Activated naive CD4-positive, alpha-beta T cell treated with anti-CD3 and anti-CD28 coated beads for 36 hours (primary cell): ENCODE results near the gene LIMA1. TPM values are rescaled to one million over a fixed set of nuclear protein-coding genes. Genes with fewer than 3 reads are reported as not detected.

Experiments used
- CTCF ChIA-PET: fragments of 350-600 bp; sonication (Branson Sonifier 250); formaldehyde crosslinking; loops from one replicate; lab custom pipeline; 2021; ENCODE audit warnings: antibody characterized with exemption; lab: Charles Lee
- DNase-seq: peaks from one replicate; pipeline ENCODE4 v3.0.0-alpha.2; 2020
- H3K27ac Mint-ChIP-seq: one replicate; pipeline ENCODE4 v1.8.0; 2021; ENCODE audit warnings: mild to moderate bottlenecking, mixed read lengths
- H3K27me3 Mint-ChIP-seq: one replicate; pipeline ENCODE4 v1.8.0; 2021; ENCODE audit warnings: low read depth, mixed read lengths
- H3K36me3 Mint-ChIP-seq: one replicate; pipeline ENCODE4 v1.8.0; 2021; ENCODE audit warnings: low read depth, mixed read lengths
- H3K4me1 Mint-ChIP-seq: one replicate; pipeline ENCODE4 v1.8.0; 2021; ENCODE audit warnings: low read depth, mixed read lengths
- H3K4me3 Mint-ChIP-seq: one replicate; pipeline ENCODE4 v1.8.0; 2021; ENCODE audit warnings: mild to moderate bottlenecking, moderate library complexity, mixed read lengths
- H3K9me3 Mint-ChIP-seq: one replicate; pipeline ENCODE4 v1.8.0; 2021; ENCODE audit warnings: mixed read lengths
- intact Hi-C: fragments of 100-400 bp; cut with micrococcal nuclease; formaldehyde crosslinking; loops from one replicate; pipeline ENCODE4 v1.15.1; 2023
- total RNA-seq, 2 experiments: library from RNA; stranded (reverse); gene quantifications; one replicate each; pipeline ENCODE4 v1.2.3, GENCODE V29; 2021

The LIMA1 gene
- total RNA-seq, 2 experiments from 2014 or later: 15.9 to 16.5 TPM

DNA sequence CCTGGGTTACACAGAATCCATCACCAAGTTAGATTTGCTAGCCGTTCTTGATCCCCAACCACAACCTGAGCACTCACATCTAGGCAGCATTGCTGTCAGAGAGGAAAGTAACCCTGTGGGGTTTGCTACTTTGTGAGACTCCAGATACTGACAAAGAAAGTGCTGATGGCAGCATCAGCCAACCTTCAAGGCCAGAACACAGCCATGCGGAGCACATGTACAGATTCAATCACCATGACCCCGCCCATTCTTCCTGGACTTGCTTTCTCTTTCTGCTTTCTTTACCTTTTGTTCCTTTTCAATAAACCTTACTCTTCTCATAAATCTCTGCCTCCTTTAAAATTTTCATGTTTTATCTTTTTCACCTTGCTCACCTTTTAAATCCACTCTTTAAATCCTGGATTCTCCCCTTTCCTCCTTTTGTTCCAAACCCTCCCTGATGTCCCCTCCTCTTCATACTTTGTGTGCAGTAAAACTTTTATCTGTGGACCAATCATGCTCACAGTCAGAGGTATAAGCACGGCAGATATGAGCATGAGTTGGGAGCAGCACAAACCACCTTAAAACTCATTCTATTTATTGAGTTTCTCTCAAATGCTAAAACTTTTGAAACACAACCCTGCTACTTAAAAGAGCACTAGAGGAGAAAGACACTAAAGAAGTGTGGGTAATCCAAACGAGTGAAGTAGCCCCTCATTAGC is 94.3 kb downstream of the LIMA1 start:
- H3K27me3 Mint-ChIP-seq: no peaks in the 10 kb centered on the region
- peak; percentile 43 for DNase-seq
- H3K27ac Mint-ChIP-seq: peak overlapping the region; percentile 37
- H3K9me3 Mint-ChIP-seq: no peaks in the 10 kb centered on the region
- H3K4me1 Mint-ChIP-seq: peaks cover 29% of the 10 kb centered on the region
- CTCF ChIA-PET: interaction anchor here (0.6 to 2.0 kb wide), 3 partner anchors 8 to 80 kb away, joined by 3 to 13 read pairs (median 5); no protein-coding TSS in a partner anchor
- intact Hi-C loops: no loop called here
- peaks cover 5% of the 10 kb centered on the region for H3K36me3 Mint-ChIP-seq
- H3K4me3 Mint-ChIP-seq: peak overlapping the region; percentile 34

DNA sequence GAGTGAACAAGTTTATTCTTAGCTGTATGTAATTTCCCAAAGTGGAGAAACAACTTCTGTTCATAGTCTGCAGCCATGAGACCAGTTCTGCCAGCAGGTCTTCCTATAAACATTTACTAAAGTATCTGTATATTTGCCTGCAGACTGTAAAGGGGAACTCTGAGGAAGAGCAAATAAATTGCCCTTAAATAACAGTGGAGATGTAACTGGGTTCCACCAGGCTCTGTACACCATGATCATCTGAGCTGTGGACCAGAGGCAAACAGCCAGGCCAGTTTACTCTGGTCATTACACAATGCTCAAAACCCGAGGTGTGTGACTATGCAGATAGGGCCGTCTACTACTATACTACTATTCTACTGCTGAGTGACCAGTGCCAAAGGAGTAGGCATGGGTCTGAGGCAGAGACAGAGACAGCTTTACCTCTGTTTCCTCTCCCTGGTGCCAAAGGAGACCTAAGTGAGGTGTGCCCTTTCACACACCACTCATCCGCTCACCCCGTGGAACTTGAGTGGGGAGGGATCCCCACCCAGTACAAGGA is 95.0 kb downstream of the LIMA1 start:
- H3K9me3 Mint-ChIP-seq: no peaks in the 10 kb centered on the region
- H3K27me3 Mint-ChIP-seq: no peaks in the 10 kb centered on the region
- no peak overlapping the region for H3K27ac Mint-ChIP-seq
- intact Hi-C loops: no loop called here
- CTCF ChIA-PET: interaction anchor here (0.6 to 3.2 kb wide), 5 partner anchors 12 to 127 kb away, joined by 3 to 12 read pairs (median 7); partner anchors contain the start of gene COX14
- DNase-seq: no peak
- H3K36me3 Mint-ChIP-seq: peaks cover 5% of the 10 kb centered on the region
- H3K4me1 Mint-ChIP-seq: peaks cover 29% of the 10 kb centered on the region
- H3K4me3 Mint-ChIP-seq: no peak overlapping the region

GRCh38 chr12:50187084-50187900 is 96.0 kb downstream of the LIMA1 start:
- intact Hi-C loops: no loop called here
- Mint-ChIP-seq H3K36me3 (peaks cover 5% of the 10 kb centered on the region), H3K4me1 (peaks cover 29% of the 10 kb centered on the region), H3K4me3 (no peak overlapping the region), H3K27me3 (no peaks in the 10 kb centered on the region), H3K27ac (peak overlapping the region; percentile 61), H3K9me3 (no peaks in the 10 kb centered on the region)
- peak; percentile 45 for DNase-seq
- CTCF ChIA-PET: interaction anchor here (0.6 to 3.2 kb wide), 7 partner anchors 11 to 128 kb away, joined by 3 to 12 read pairs (median 5); partner anchors contain the start of genes CERS5 and COX14

- Mint-ChIP-seq H3K4me3 (no peak overlapping the region), H3K27me3 (no peaks in the 10 kb centered on the region), H3K9me3 (no peaks in the 10 kb centered on the region), H3K4me1 (peaks cover 29% of the 10 kb centered on the region), H3K36me3 (peaks cover 5% of the 10 kb centered on the region), H3K27ac (peak overlapping the region; percentile 61)
- CTCF ChIA-PET: interaction anchor here (0.6 to 3.2 kb wide), 5 partner anchors 11 to 75 kb away, joined by 3 to 12 read pairs (median 5); partner anchors contain the start of genes CERS5 and COX14
- intact Hi-C loops: no loop called here
- DNase-seq: no peak
These were observed 96.6 kb downstream of the LIMA1 start for GRCh38 chr12:50186681-50187080.

DNA sequence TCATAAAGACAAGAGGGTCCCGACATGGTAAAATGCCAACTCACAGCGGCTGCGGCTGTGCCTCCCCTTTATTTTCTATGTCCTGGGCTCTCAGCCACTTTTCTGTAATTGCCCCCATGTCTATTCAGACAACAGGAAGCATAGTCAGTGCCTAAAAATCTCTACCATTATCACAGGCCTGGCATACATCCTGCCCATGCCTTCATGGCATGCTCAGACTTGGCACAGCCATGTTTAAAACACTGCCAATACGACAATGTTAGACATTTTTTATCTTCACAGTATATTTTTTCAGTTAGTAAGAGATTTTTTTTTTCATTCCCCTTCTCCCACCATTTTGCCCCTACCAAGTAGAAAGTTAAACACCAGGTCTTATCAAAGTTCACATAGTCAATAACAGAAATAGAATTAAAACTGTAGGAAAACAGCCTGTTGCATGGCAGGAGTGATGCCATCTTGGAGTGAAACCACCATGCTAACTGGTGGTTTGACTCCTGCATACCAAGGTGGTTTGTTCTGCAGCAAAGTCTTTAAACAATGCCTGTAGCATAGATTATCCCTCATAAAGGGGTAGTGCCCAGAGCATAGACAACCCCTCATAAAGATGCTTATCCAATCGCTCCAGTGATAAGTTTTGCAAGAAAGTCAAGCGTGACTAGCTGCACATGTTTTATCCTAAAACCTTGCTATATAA is 97.2 kb downstream of the LIMA1 start:
- H3K4me3 Mint-ChIP-seq: no peak overlapping the region
- H3K36me3 Mint-ChIP-seq: peaks cover 7% of the 10 kb centered on the region
- CTCF ChIA-PET: interaction anchor here (0.6 to 3.2 kb wide), 7 partner anchors 10 to 109 kb away, joined by 3 to 12 read pairs (median 5); partner anchors contain the start of genes CERS5 and COX14
- H3K27ac Mint-ChIP-seq: no peak overlapping the region
- intact Hi-C loops: no loop called here
- DNase-seq: no peak
- H3K9me3 Mint-ChIP-seq: no peaks in the 10 kb centered on the region
- H3K27me3 Mint-ChIP-seq: no peaks in the 10 kb centered on the region
- H3K4me1 Mint-ChIP-seq: peaks cover 29% of the 10 kb centered on the region

- no peak overlapping the region for H3K4me3 Mint-ChIP-seq
- intact Hi-C loops: no loop called here
- CTCF ChIA-PET: interaction anchor here (0.7 to 3.2 kb wide), 6 partner anchors 9 to 129 kb away, joined by 3 to 12 read pairs (median 4); partner anchors contain the start of gene COX14
These were observed 97.9 kb downstream of the LIMA1 start for GRCh38 chr12:50185301-50185895.

DNA sequence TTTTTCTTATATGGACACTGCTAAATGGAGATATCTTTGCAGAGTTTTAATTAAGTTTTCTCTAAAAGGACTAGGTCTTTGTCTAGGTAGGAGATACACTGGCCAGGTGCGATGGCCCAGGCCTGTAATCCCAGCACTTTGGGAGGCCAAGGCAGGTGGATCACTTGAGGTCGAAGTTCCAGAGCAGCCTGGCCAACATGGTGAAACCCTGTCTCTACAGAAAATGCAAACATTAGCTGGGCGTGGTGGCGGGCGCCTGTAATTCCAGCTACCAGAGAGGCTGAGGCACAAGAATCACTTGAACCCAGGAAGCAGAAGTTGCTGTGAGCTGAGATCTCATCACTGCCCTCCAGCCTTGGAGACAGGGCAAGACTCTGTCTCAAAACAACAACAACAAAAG is 99.1 kb downstream of the LIMA1 start:
- no peak overlapping the region for H3K4me3 Mint-ChIP-seq
- no peaks in the 10 kb centered on the region for H3K9me3 Mint-ChIP-seq
- peaks cover 7% of the 10 kb centered on the region for H3K36me3 Mint-ChIP-seq
- peaks cover 27% of the 10 kb centered on the region for H3K4me1 Mint-ChIP-seq
- H3K27me3 Mint-ChIP-seq: no peaks in the 10 kb centered on the region
- no peak overlapping the region for H3K27ac Mint-ChIP-seq
- intact Hi-C loops: no loop called here
- CTCF ChIA-PET: interaction anchor here (0.7 to 1.1 kb wide), 2 partner anchors 55 to 73 kb away, joined by 3 read pairs; partner anchors contain the start of gene COX14
- DNase-seq: no peak

More at GRCh38 chr12:50185301-50185895, 97.9 kb downstream of the LIMA1 start:
- no peak for DNase-seq
- Mint-ChIP-seq H3K27me3 (no peaks in the 10 kb centered on the region), H3K27ac (no peak overlapping the region), H3K9me3 (no peaks in the 10 kb centered on the region), H3K4me1 (peaks cover 29% of the 10 kb centered on the region), H3K36me3 (peaks cover 7% of the 10 kb centered on the region)

DNA sequence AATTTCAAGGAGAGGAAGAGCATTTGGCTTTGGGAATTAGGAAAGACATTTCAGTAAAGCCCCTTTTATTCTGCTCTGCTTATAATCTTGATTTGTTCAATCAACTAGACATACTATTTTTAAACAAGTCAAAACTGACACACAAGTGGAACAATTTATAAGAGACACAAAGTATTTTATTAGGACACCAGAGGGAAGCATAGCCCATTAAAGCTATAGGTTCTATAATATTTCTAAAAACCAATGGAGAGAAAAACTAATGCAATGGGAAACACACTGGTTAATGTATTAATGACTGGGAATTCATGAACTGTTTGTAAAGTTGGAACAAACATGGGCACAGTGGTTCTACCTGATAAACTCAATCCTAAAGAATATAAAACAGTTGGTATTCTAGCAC is 100.9 kb downstream of the LIMA1 start:
- DNase-seq: no peak
- H3K4me1 Mint-ChIP-seq: peaks cover 9% of the 10 kb centered on the region
- no peaks in the 10 kb centered on the region for H3K9me3 Mint-ChIP-seq
- no peak overlapping the region for H3K4me3 Mint-ChIP-seq
- no peak overlapping the region for H3K27ac Mint-ChIP-seq
- intact Hi-C loops: loop anchor here (1.0 kb wide), 1 partner anchor 132 kb away; no protein-coding TSS in a partner anchor
- H3K27me3 Mint-ChIP-seq: no peaks in the 10 kb centered on the region
- CTCF ChIA-PET: interaction anchor here (1.6 to 2.6 kb wide), 3 partner anchors 7 to 50 kb away, joined by 5 to 13 read pairs (median 5); no protein-coding TSS in a partner anchor
- peaks cover 2% of the 10 kb centered on the region for H3K36me3 Mint-ChIP-seq

GRCh38 chr12:50181691-50182090 is 101.6 kb downstream of the LIMA1 start:
- Mint-ChIP-seq H3K27me3 (no peaks in the 10 kb centered on the region), H3K9me3 (no peaks in the 10 kb centered on the region), H3K4me1 (peaks cover 3% of the 10 kb centered on the region), H3K27ac (no peak overlapping the region), H3K36me3 (peaks cover 2% of the 10 kb centered on the region), H3K4me3 (no peak overlapping the region)
- intact Hi-C loops: loop anchor here (1.0 kb wide), 1 partner anchor 133 kb away; no protein-coding TSS in a partner anchor
- CTCF ChIA-PET: interaction anchor here (0.6 to 2.6 kb wide), 7 partner anchors 8 to 188 kb away, joined by 3 to 13 read pairs (median 5); no protein-coding TSS in a partner anchor
- no peak for DNase-seq

- intact Hi-C loops: loop anchor here (1.0 to 2.0 kb wide), 5 partner anchors 43 to 139 kb away; no protein-coding TSS in a partner anchor
- Mint-ChIP-seq H3K27me3 (no peaks in the 10 kb centered on the region), H3K36me3 (no peaks in the 10 kb centered on the region), H3K4me1 (no peaks in the 10 kb centered on the region), H3K9me3 (no peaks in the 10 kb centered on the region), H3K27ac (no peak overlapping the region), H3K4me3 (no peak overlapping the region)
- DNase-seq: no peak
- CTCF ChIA-PET: interaction anchor here (0.6 to 4.4 kb wide), 33 partner anchors 11 to 212 kb away, joined by 3 to 47 read pairs (median 4); partner anchors contain the start of genes COX14 and SMARCD1
These were observed 107.6 kb downstream of the LIMA1 start for GRCh38 chr12:50175716-50176026.
